C4-2B (cell line): ENCODE data around the gene TPTE2.
"Not testable (repeated sequence)": the region's sequence is repeated elsewhere in the genome, so short reads cannot be mapped to it uniquely, and the experiment has no call there.

Experiments used
- H3K27ac ChIP-seq: fragments of 450-650 bp; 2 replicates; pipeline ENCODE4 v1.5.1; 2017
- CTCF ChIP-seq: fragments of 450-650 bp; conservative IDR thresholded peaks from 2 replicates; pipeline ENCODE4 v1.5.1; 2017; ENCODE audit warnings: mild to moderate bottlenecking
- ZFX ChIP-seq: fragments of 450-650 bp; IDR thresholded peaks from 2 replicates; pipeline ENCODE4 v1.6.1; 2017

TPTE2 gene

GRCh38 chr13:19561585-19561984, 253 bp upstream of the TPTE2 start:
- no peak overlapping the region for H3K27ac ChIP-seq
- TF ChIP-seq ZFX (no peak), CTCF (no peak)

GRCh38 chr13:19560672-19561071, 660 bp downstream of the TPTE2 start:
- not testable (repeated sequence) for H3K27ac ChIP-seq

GRCh38 chr13:19559739-19560138, 1.6 kb downstream of the TPTE2 start:
- H3K27ac ChIP-seq: not testable (repeated sequence)

- not testable (repeated sequence) for H3K27ac ChIP-seq
Observed at GRCh38 chr13:19557287-19557686, 4.0 kb downstream of the TPTE2 start.

GRCh38 chr13:19549245-19549644, 12.1 kb downstream of the TPTE2 start:
- not testable (repeated sequence) for H3K27ac ChIP-seq

GRCh38 chr13:19525634-19526033, 35.7 kb downstream of the TPTE2 start:
- not testable (repeated sequence) for H3K27ac ChIP-seq

- TF ChIP-seq ZFX: no peak
- TF ChIP-seq CTCF: no peak
- no peak overlapping the region for H3K27ac ChIP-seq
Observed at GRCh38 chr13:19519049-19519448, 42.3 kb downstream of the TPTE2 start.

GRCh38 chr13:19507623-19508022, 53.7 kb downstream of the TPTE2 start:
- H3K27ac ChIP-seq: not testable (repeated sequence)

GRCh38 chr13:19460126-19460525, 101.2 kb downstream of the TPTE2 start:
- not testable (repeated sequence) for H3K27ac ChIP-seq

- not testable (repeated sequence) for H3K27ac ChIP-seq
- TF ChIP-seq CTCF: peak; percentile 86
Observed at GRCh38 chr13:19439056-19439686, 122.2 kb downstream of the TPTE2 start.

GRCh38 chr13:19437780-19438179, 123.6 kb downstream of the TPTE2 start:
- not testable (repeated sequence) for H3K27ac ChIP-seq

GRCh38 chr13:19422236-19422635, 139.1 kb downstream of the TPTE2 start:
- H3K27ac ChIP-seq: not testable (repeated sequence)

- H3K27ac ChIP-seq: not testable (repeated sequence)
Observed at GRCh38 chr13:19412494-19412893, 148.8 kb downstream of the TPTE2 start.

- H3K27ac ChIP-seq: not testable (repeated sequence)
Observed at GRCh38 chr13:19382746-19383511, 178.4 kb downstream of the TPTE2 start.
